ENCODE measurements around the gene MCC.

The MCC gene

DNA sequence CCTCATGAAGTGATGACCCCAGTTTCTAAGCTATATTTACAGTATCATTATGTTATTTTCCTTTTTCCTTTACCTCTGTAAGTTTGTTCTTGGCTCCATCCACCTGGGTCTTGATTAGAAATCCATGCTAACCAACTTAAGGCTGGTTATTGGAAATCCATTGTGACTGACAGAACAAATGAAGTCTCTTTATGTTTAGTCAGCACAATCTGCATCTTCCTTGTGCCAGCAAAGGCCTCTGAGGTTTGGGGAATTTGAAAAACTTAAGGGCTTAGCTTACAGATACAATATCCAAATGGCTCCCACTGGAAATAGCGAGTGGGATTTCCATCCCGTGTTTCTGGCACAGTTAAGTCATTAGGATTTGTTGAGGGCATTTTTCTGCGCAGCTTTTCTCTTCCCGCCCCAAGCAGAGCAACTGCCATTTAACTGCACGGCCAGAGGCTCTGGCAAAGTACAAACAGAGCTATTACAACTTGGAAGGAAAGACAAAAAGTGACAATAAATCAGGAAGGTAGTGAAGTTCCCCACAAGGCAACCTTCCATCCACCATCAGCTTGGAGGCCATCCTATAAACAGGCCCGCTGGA is 447.5 kb downstream of the MCC start:
- peaks cover 4 to 57% of the 10 kb centered on the region in 2 experiments; a peak in 2 of 3 replicates for H3K36me3 ChIP-seq (ENCODE audit: control insufficient read depth in 2 of 2, insufficient read depth in 1 of 2, low read length in 2 of 2)
- ChIA-PET CTCF (interaction anchor here (1.0 kb wide), 1 partner anchor 44 kb away, joined by 4 read pairs; no protein-coding TSS in a partner anchor), POLR2A (no interaction called here)
- no peak overlapping the region for H3K27ac ChIP-seq (ENCODE audit: extremely low read depth, low read depth, low read length)
- H3K4me1 ChIP-seq (ENCODE audit: control insufficient read depth, insufficient read depth, low read length): no peaks in the 10 kb centered on the region
- no peaks in the 10 kb centered on the region for H3K9me3 ChIP-seq (ENCODE audit: control insufficient read depth, insufficient read depth, low read depth, low read length)
- TF ChIP-seq SCRT1 (tag by site-specific recombination; IDR thresholded peaks at IDR 0.05; ENCODE audit: borderline replicate concordance): no peak
- TF ChIP-seq ZNF48 (tag by site-specific recombination; IDR thresholded peaks at IDR 0.05): no peak
- TF ChIP-seq ZNF791 (tag by site-specific recombination; IDR thresholded peaks at IDR 0.05): no peak
- TF ChIP-seq, protein P1, sequence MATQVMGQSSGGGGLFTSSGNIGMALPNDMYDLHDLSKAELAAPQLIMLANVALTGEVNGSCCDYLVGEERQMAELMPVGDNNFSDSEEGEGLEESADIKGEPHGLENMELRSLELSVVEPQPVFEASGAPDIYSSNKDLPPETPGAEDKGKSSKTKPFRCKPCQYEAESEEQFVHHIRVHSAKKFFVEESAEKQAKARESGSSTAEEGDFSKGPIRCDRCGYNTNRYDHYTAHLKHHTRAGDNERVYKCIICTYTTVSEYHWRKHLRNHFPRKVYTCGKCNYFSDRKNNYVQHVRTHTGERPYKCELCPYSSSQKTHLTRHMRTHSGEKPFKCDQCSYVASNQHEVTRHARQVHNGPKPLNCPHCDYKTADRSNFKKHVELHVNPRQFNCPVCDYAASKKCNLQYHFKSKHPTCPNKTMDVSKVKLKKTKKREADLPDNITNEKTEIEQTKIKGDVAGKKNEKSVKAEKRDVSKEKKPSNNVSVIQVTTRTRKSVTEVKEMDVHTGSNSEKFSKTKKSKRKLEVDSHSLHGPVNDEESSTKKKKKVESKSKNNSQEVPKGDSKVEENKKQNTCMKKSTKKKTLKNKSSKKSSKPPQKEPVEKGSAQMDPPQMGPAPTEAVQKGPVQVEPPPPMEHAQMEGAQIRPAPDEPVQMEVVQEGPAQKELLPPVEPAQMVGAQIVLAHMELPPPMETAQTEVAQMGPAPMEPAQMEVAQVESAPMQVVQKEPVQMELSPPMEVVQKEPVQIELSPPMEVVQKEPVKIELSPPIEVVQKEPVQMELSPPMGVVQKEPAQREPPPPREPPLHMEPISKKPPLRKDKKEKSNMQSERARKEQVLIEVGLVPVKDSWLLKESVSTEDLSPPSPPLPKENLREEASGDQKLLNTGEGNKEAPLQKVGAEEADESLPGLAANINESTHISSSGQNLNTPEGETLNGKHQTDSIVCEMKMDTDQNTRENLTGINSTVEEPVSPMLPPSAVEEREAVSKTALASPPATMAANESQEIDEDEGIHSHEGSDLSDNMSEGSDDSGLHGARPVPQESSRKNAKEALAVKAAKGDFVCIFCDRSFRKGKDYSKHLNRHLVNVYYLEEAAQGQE (tag by site-specific recombination; IDR thresholded peaks at IDR 0.05): no peak
- no peak for TF ChIP-seq ZNF37A (tag by site-specific recombination; IDR thresholded peaks at IDR 0.05)
- TF ChIP-seq ZNF654 (tag by site-specific recombination; IDR thresholded peaks at IDR 0.05; ENCODE audit: low read depth): no peak
- TF ChIP-seq, protein P2, sequence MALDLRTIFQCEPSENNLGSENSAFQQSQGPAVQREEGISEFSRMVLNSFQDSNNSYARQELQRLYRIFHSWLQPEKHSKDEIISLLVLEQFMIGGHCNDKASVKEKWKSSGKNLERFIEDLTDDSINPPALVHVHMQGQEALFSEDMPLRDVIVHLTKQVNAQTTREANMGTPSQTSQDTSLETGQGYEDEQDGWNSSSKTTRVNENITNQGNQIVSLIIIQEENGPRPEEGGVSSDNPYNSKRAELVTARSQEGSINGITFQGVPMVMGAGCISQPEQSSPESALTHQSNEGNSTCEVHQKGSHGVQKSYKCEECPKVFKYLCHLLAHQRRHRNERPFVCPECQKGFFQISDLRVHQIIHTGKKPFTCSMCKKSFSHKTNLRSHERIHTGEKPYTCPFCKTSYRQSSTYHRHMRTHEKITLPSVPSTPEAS (tag by site-specific recombination; IDR thresholded peaks at IDR 0.05): no peak
- no peak for TF ChIP-seq ZNF266 (tag by site-specific recombination; IDR thresholded peaks at IDR 0.05; ENCODE audit: low read depth)
- TF ChIP-seq, protein P3, sequence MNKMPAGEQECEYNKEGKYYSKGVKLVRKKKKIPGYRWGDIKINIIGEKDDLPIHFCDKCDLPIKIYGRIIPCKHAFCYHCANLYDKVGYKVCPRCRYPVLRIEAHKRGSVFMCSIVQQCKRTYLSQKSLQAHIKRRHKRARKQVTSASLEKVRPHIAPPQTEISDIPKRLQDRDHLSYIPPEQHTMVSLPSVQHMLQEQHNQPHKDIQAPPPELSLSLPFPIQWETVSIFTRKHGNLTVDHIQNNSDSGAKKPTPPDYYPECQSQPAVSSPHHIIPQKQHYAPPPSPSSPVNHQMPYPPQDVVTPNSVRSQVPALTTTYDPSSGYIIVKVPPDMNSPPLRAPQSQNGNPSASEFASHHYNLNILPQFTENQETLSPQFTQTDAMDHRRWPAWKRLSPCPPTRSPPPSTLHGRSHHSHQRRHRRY (tag by site-specific recombination; IDR thresholded peaks at IDR 0.05): no peak
- no peak for TF ChIP-seq ZNF341 (tag by site-specific recombination; IDR thresholded peaks at IDR 0.05; ENCODE audit: low read depth)
- no peak for TF ChIP-seq ZSCAN5A (tag by site-specific recombination; IDR thresholded peaks at IDR 0.05)
- TF ChIP-seq, protein P4, sequence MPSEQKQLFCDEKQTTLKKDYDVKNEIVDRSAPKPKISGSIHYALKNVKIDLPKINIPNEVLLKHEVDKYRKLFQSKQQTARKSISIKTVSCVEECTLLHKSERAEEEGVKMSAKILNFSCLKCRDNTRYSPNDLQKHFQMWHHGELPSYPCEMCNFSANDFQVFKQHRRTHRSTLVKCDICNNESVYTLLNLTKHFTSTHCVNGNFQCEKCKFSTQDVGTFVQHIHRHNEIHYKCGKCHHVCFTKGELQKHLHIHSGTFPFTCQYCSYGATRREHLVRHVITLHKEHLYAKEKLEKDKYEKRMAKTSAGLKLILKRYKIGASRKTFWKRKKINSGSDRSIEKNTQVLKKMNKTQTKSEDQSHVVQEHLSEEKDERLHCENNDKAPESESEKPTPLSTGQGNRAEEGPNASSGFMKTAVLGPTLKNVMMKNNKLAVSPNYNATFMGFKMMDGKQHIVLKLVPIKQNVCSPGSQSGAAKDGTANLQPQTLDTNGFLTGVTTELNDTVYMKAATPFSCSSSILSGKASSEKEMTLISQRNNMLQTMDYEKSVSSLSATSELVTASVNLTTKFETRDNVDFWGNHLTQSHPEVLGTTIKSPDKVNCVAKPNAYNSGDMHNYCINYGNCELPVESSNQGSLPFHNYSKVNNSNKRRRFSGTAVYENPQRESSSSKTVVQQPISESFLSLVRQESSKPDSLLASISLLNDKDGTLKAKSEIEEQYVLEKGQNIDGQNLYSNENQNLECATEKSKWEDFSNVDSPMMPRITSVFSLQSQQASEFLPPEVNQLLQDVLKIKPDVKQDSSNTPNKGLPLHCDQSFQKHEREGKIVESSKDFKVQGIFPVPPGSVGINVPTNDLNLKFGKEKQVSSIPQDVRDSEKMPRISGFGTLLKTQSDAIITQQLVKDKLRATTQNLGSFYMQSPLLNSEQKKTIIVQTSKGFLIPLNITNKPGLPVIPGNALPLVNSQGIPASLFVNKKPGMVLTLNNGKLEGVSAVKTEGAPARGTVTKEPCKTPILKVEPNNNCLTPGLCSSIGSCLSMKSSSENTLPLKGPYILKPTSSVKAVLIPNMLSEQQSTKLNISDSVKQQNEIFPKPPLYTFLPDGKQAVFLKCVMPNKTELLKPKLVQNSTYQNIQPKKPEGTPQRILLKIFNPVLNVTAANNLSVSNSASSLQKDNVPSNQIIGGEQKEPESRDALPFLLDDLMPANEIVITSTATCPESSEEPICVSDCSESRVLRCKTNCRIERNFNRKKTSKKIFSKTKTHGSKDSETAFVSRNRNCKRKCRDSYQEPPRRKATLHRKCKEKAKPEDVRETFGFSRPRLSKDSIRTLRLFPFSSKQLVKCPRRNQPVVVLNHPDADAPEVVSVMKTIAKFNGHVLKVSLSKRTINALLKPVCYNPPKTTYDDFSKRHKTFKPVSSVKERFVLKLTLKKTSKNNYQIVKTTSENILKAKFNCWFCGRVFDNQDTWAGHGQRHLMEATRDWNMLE (tag by site-specific recombination; conservative IDR thresholded peaks at IDR 0.05; ENCODE audit: low read depth): no peak
- TF ChIP-seq ZNF132 (tag by site-specific recombination; IDR thresholded peaks at IDR 0.05; ENCODE audit: borderline replicate concordance): no peak
- TF ChIP-seq ZNF221 (tag by site-specific recombination; IDR thresholded peaks at IDR 0.05; ENCODE audit: borderline replicate concordance): no peak
- TF ChIP-seq ZNF157 (tag by site-specific recombination; IDR thresholded peaks at IDR 0.05): no peak
- TF ChIP-seq OSR2 (tag by site-specific recombination; IDR thresholded peaks at IDR 0.05): no peak
- no peak overlapping the region for H3K4me3 ChIP-seq (ENCODE audit: low read depth, low read length)
